Spleen (tissue), 11 donors: ENCODE data around the gene DUSP15. TPM values are rescaled to one million over a fixed set of nuclear protein-coding genes. Genes with fewer than 3 reads are reported as not detected.

Source experiments
- DNase-seq: peaks from one replicate; pipeline ENCODE4 v3.0.0-alpha.2; 2020
- H3K27ac ChIP-seq, 8 donors: fragments of 200-600 bp; sonication (generic) in 7 of 8; 1 replicate in 4 of 8; 2 replicates in 4 of 8; pipeline versions ENCODE4 v1.5.0 to v1.8.0; 2016 to 2021; ENCODE audit warnings: inconsistent platforms in 4 of 8, mild to moderate bottlenecking in 4 of 8, moderate library complexity in 1 of 8
- H3K27me3 ChIP-seq, 7 donors: fragments of 200-600 bp; sonication (generic) in 6 of 7; replicated peaks in 1 of 7; 1 replicate in 4 of 7; 2 replicates in 3 of 7; pipeline versions ENCODE4 v1.5.0 to v1.8.0; 2016 to 2021; ENCODE audit warnings: inconsistent platforms in 3 of 7, mild to moderate bottlenecking in 1 of 7
- H3K36me3 ChIP-seq, 6 donors: fragments of 200-600 bp; sonication (generic) in 5 of 6; 1 replicate in 4 of 6; 2 replicates in 2 of 6; pipeline versions ENCODE4 v1.5.0 to v1.8.0; 2016 to 2021; ENCODE audit warnings: inconsistent platforms in 2 of 6
- H3K4me1 ChIP-seq, 6 donors: fragments of 200-600 bp; sonication (generic) in 5 of 6; 1 replicate in 3 of 6; 2 replicates in 3 of 6; pipeline versions ENCODE4 v1.5.0 to v1.8.0; 2016 to 2021; ENCODE audit warnings: inconsistent platforms in 3 of 6
- H3K4me3 ChIP-seq, 8 donors: fragments of 200-600 bp; sonication (generic) in 7 of 8; 1 replicate in 4 of 8; 2 replicates in 4 of 8; pipeline versions ENCODE4 v1.5.0 to v1.8.0; 2016 to 2021; ENCODE audit warnings: inconsistent platforms in 4 of 8, mild to moderate bottlenecking in 4 of 8, moderate library complexity in 2 of 8
- H3K9me3 ChIP-seq, 8 donors: fragments of 200-600 bp; sonication (generic) in 7 of 8; 1 replicate in 4 of 8; 2 replicates in 4 of 8; pipeline versions ENCODE4 v1.5.0 to v1.8.0; 2016 to 2021; ENCODE audit warnings: inconsistent platforms in 4 of 8
- CTCF ChIP-seq, 11 experiments: fragments of 200-600 bp in 7 of 11; fragments of 450-650 bp in 4 of 11; sonication (generic) in 4 of 11; IDR thresholded peaks in 8 of 11; conservative IDR thresholded peaks in 3 of 11; 1 replicate in 7 of 11; 2 replicates in 4 of 11; pipeline versions ENCODE4 v1.4.0 to v1.8.0; 2016 to 2021; ENCODE audit warnings: antibody characterized with exemption in 11 of 11, inconsistent platforms in 4 of 11, mild to moderate bottlenecking in 1 of 11
- POLR2A ChIP-seq, 3 donors: fragments of 450-650 bp; IDR thresholded peaks; one replicate each; pipeline ENCODE4 v1.5.1; 2017; ENCODE audit warnings: antibody characterized with exemption in 3 of 3, mild to moderate bottlenecking in 1 of 3
- POLR2AphosphoS5 ChIP-seq, 3 donors: sonication (generic); formaldehyde crosslinking; IDR thresholded peaks; one replicate each; pipeline ENCODE4 v1.5.1; 2017; ENCODE audit warnings: antibody characterized with exemption in 3 of 3
- WGBS, 5 donors: extraction: QIAGEN DNeasy Blood & Tissue Kit in 3 of 5; methylation state at CpG; one replicate each; pipeline versions ENCODE4 v1.1.5 to v1.1.7; 2013 to 2018; 5-methylcytosine and 5-hydroxymethylcytosine counted together
- intact Hi-C: fragments of 100-400 bp; cut with DNase I; formaldehyde crosslinking; loops from one replicate; pipeline ENCODE4 v1.15.0; 2023; ENCODE audit warnings: low total_unique reads
- polyA plus RNA-seq, 3 donors: library from polyadenylated mRNA; stranded (reverse); fragments of 200-250 nt; gene quantifications; one replicate each; pipeline ENCODE4 v1.2.1, GENCODE V29; 2013
- total RNA-seq, 7 donors: library from RNA; depleted of rRNA in 3 of 7; stranded (reverse); fragments of >200 nt in 3 of 7; fragmentation: NEBNext Ultra II Directional in 4 of 7; extraction: Animal tissue kit (Norgen Biotek cat#: 25700) in 4 of 7; gene quantifications; one replicate each; pipeline versions ENCODE4 v1.1.0 to v1.2.1, GENCODE V29; 2016 to 2021
- donor health status: healthy with polysubstance abuse.
- donor health status: DM: no; HTN: no; CAD: no; lungs with moderate emphysema.
- donor health status: DM: no; HTN: no; CAD: no.
- donor health status: Bipolar disorder and iron deficiency.
- donor health status: healthy.
- donor health status: DM: no; HTN: no; CAD: no.
- donor health status: DM: yes; HTN: yes; CAD: no.

The DUSP15 gene
- total and polyA plus RNA-seq, 10 donors, result 0.69 to 7.3 (median 2.3) TPM

GRCh38 chr20:31916708-31917107, 46.4 kb upstream of the DUSP15 start:
- intact Hi-C loops, result no loop called here
- Histone ChIP-seq H3K9me3 (no peaks in the 10 kb centered on the region), H3K27ac (no peak overlapping the region), H3K27me3 (peaks cover 0 to 4% (median 0%) of the 10 kb centered on the region in 7 donors), H3K36me3 (no peaks in the 10 kb centered on the region), H3K4me3 (no peak overlapping the region), H3K4me1 (peaks cover 0 to 3% (median 0%) of the 10 kb centered on the region in 6 donors)
- TF ChIP-seq POLR2AphosphoS5 (IDR thresholded peaks at IDR 0.05), result no peak
- TF ChIP-seq CTCF (IDR thresholded peaks at IDR 0.05 in 8 of 11, conservative IDR thresholded peaks at IDR 0.05 in 3 of 11), result no peak
- no peak for TF ChIP-seq POLR2A (IDR thresholded peaks at IDR 0.05)
- 89 to 96% (median 93%) methylated on average over 4 of the region's 4 CpGs for WGBS, 5 donors
- no peak for DNase-seq

- intact Hi-C loops, result no loop called here
- 82 to 93% (median 85%) methylated on average over 7 of the region's 7 CpGs for WGBS, 5 donors
Observed at GRCh38 chr20:31915491-31916280, 45.4 kb upstream of the DUSP15 start.

GRCh38 chr20:31914170-31914569, 43.8 kb upstream of the DUSP15 start:
- intact Hi-C loops, result no loop called here
- no peak for DNase-seq
- no peaks in the 10 kb centered on the region for H3K27me3 ChIP-seq
- WGBS, 5 donors, result 82 to 93% (median 88%) methylated on average over 5 of the region's 5 CpGs
- peaks cover 0 to 3% (median 0%) of the 10 kb centered on the region in 6 donors for H3K4me1 ChIP-seq
- no peak for TF ChIP-seq POLR2A (IDR thresholded peaks at IDR 0.05)
- TF ChIP-seq POLR2AphosphoS5 (IDR thresholded peaks at IDR 0.05), result no peak
- H3K27ac ChIP-seq, result no peak overlapping the region
- H3K4me3 ChIP-seq, result no peak overlapping the region
- no peaks in the 10 kb centered on the region for H3K9me3 ChIP-seq
- H3K36me3 ChIP-seq, result no peaks in the 10 kb centered on the region

More at GRCh38 chr20:31915491-31916280, 45.4 kb upstream of the DUSP15 start:
- no peaks in the 10 kb centered on the region for H3K9me3 ChIP-seq
- TF ChIP-seq POLR2A (IDR thresholded peaks at IDR 0.05), result no peak
- H3K27ac ChIP-seq, result no peak overlapping the region
- no peak overlapping the region for H3K4me3 ChIP-seq
- peaks cover 0 to 3% (median 0%) of the 10 kb centered on the region in 6 donors for H3K4me1 ChIP-seq
- H3K27me3 ChIP-seq, result peaks cover 0 to 4% (median 0%) of the 10 kb centered on the region in 7 donors
- no peak for DNase-seq
- no peaks in the 10 kb centered on the region for H3K36me3 ChIP-seq

GRCh38 chr20:31913431-31914157, 43.3 kb upstream of the DUSP15 start:
- Histone ChIP-seq H3K36me3 (no peaks in the 10 kb centered on the region), H3K9me3 (no peaks in the 10 kb centered on the region), H3K4me1 (peaks cover 0 to 3% (median 0%) of the 10 kb centered on the region in 6 donors), H3K27me3 (no peaks in the 10 kb centered on the region), H3K4me3 (no peak overlapping the region), H3K27ac (no peak overlapping the region)
- intact Hi-C loops, result no loop called here
- DNase-seq, result no peak
- no peak for TF ChIP-seq POLR2A (IDR thresholded peaks at IDR 0.05)
- TF ChIP-seq CTCF (IDR thresholded peaks at IDR 0.05 in 8 of 11, conservative IDR thresholded peaks at IDR 0.05 in 3 of 11), result no peak
- TF ChIP-seq POLR2AphosphoS5 (IDR thresholded peaks at IDR 0.05), result no peak
- WGBS, 5 donors, result 82 to 92% (median 86%) methylated on average over 12 to 15 of the region's 15 CpGs
